Activated CD4-positive, alpha-beta T cell treated with anti-CD3 and anti-CD28 coated beads for 24 hours (primary cell): Measurements from ENCODE around the gene HOXC5.

Source experiments
- DNase-seq, 2 donors: peaks; one replicate each; pipeline ENCODE4 v3.0.0-alpha.2; 2020; ENCODE audit warnings: low read depth in 2 of 2

Gene HOXC5

DNA sequence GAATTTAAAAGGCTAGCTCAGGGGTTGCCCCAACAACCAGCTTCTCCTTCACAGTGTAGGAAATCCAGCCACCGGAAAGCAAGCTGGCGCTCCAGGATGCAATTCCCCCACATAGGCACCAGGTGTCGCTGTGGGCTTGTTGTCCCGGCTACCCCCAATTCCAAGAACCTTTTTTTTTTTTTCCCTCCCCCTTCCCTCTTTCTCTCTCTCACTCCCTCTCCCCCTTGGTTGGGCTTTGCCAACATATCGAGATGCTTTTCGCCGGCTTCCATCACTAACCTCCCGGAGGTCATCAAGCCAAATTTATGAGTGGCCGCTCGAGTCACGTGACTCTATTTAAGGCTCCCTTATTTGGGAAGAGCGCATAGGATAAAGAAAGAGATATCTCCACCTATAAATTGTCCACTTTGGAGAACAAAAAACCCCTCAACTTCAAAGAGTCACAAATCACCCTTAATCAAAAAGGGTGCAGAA is at the start of gene HOXC5:
Gene HOXC5 (plus strand): TSS at position 424 of the 474 bp plus-strand sequence. CDS start 73 bp downstream, outside the sequence.
- DNase-seq: peak; percentile 41 to 45

DNA sequence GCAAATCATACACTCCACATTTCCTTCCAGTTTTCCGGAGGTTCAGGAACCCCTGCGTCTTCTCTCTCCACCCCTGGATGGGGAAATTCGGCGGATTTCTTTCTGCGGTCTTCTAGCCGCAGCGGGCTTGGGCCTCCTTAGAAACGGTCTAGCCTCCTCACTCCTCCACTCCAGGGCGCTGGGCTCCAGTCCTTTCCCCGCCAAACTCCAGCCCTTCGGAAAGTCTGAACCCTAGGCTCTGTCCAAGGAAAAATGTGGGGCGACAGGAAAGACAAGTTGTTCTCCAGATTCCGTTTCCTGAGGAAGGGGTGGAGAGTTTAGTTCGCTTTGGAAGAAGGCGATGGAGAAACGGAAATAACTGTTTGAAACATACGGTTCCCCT is 49.3 kb upstream of the HOXC5 start:
- DNase-seq: no peak

- DNase-seq: no peak
Observed at GRCh38 chr12:53983950-53984572, 48.8 kb upstream of the HOXC5 start.

GRCh38 chr12:53984901-53985691 is 47.8 kb upstream of the HOXC5 start, which contains the start of gene HOXC10:
TSS of gene HOXC10 (plus strand) at chr12:53985146. CDS start at chr12:53985260, 114 bp downstream.
- DNase-seq: peak; percentile 69 to 88

DNA sequence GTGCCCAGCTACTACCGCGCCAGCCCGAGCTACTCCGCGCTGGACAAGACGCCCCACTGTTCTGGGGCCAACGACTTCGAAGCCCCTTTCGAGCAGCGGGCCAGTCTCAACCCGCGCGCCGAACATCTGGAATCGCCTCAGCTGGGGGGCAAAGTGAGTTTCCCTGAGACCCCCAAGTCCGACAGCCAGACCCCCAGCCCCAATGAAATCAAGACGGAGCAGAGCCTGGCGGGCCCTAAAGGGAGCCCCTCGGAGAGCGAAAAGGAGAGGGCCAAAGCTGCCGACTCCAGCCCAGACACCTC is 47.2 kb upstream of the HOXC5 start:
- no peak for DNase-seq

- DNase-seq: no peak
Observed at GRCh38 chr12:53985994-53986685, 46.7 kb upstream of the HOXC5 start.

- no peak for DNase-seq
Observed at GRCh38 chr12:53986686-53987483, 46.0 kb upstream of the HOXC5 start.

DNA sequence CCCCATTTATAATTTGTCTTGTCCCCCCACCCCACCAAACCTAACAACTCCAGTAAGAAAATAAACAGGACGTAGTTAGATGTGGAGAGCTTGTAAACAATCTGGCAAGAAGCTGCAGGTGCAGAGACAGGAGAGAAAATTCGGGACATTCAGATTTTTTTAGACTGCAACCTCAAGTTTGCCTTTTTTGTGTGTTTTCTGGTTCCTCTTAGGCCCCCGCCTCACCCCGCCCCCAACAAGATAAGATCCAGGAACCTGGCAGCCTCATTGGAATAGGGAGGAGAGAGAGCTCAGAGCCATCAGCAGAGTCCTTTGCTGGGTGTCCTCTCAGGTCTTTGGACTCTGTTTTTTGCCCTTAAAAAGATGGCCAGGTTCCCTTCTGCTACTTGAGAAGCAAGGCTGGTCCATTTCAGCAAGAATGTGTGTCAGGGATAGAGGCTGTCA is 45.0 kb upstream of the HOXC5 start:
- DNase-seq: no peak

DNA sequence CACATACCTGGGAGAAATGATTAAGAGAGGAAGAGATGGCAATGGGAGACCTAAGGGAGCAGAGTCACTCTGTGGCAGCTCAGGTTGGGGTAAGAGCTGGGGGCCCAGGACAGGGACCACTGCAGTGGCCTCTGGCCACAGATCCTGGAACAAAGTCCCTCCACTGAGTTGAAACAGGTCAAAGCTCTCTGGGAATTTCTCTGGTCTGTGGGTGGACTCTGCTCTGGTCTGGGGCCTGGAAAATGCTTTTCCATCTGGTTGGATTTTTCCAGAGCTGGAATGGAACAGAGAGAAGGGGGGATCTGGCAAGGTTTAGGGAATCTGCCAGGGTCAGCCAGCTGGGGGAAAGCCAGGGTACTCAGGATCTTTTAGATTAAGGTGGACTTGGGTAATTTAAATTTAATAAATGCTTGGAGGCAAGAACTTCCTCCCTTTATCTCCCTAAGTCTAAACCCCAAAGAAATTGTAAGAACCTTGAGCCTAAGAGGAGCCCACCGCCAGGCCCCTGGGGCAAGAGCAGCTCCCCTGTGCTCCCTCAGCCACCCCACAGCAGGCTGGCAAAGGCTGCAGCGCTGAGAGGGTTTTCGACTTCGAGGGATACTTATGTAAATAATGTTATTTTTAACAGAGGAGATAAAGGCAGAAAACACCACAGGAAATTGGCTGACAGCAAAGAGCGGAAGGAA is 44.2 kb upstream of the HOXC5 start:
- no peak for DNase-seq

DNA sequence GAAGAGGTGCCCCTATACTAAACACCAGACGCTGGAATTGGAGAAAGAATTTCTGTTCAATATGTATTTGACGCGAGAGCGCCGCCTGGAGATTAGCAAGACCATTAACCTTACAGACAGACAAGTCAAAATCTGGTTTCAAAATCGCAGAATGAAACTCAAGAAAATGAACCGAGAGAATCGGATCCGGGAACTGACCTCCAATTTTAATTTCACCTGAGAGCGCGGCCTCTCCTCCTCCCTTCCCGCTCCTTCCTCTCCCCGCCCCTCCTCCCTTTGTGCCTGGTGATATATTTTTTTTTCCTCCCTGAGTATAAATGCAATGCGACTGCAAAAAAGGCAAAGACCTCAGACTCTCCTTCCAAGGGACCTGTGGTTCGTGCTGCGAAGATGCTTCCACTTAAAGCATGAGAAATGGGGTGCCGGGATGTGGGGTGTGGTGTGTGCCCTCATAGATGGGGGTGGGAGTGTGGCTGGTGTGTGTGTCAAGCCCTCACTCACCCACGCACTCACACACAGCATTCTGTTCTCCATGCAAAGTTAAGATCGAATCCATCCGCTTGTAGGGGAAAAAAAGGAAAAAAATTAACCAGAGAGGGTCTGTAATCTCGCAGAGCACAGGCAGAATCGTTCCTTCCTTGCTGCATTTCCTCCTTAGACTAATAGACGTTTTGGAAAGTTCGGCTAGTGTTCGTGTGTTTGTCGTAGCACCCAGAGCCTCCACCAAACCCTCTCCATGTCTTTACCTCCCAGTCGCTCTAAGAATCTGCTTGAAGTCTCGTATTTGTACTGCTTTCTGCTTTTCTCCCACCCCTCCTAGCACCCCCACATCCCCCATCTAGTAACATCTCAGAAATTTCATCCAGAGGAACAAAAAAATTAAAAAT is 43.4 kb upstream of the HOXC5 start:
- no peak for DNase-seq

- no peak for DNase-seq
Observed at GRCh38 chr12:53990311-53991076, 42.4 kb upstream of the HOXC5 start.

DNA sequence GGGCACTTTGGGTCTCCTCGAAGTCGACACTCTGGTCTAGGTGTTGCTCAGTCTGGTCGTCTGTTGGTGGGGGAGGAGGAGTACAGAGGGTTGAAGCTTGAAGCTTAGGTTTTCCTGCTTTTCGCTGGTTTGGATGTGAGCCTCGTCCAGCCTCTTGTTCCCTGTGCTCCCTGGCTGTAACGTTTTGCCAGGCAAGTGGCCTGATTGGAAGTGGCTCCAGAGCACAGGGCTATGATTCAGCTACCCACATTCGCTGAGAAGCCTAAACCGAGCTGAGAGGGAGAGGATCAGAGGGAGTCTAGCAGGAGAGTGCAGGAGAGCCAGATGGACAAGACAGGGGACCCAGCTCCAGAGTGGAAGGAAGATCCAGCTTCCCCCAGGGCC is 41.8 kb upstream of the HOXC5 start:
- no peak for DNase-seq

- DNase-seq: no peak
Observed at GRCh38 chr12:53992377-53992889, 40.4 kb upstream of the HOXC5 start.

- DNase-seq: no peak
Observed at GRCh38 chr12:53993162-53994008, 39.5 kb upstream of the HOXC5 start.

GRCh38 chr12:53994009-53994263 is 38.9 kb upstream of the HOXC5 start:
- no peak for DNase-seq

DNA sequence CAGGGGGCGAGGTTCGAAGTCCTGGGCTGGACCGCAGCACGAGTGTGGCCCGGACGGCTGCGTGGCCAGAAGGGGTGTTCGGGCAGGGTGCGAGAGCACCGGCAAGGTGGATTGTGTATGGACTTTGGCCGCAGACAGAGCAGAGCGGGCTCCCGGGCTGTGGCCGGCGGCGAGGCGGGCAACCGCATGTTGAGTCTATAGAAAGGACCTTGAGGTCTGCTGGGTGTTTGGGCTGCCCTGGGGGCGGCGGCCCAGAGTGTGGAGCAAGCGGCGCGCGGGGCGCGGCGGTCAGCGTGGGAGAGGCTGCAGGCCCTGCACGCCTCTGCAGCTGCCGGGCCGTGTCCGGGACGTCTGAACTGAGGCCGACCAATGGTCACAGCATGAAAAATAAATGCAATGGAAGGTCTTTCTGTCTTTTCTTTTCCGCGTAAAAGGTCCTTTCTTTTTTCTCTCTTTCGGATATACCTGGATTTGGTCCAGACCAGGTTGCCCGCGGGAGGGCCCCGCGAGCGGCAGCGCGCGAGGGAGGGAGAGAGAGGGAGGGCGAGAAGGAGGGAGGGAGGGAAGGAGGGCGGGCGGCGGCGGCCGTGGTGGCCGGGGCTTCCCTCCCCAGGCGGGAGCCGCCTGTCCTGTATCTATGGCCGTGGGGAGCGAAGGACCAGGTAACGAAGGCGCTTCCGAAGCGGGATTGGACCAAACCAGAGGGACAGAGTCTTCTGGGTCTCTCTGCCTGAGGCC is 38.4 kb upstream of the HOXC5 start:
- DNase-seq: no peak

GRCh38 chr12:53995002-53995377 is 37.9 kb upstream of the HOXC5 start:
- DNase-seq: no peak
